ENCODE measurements around the gene NCOA7. TPM values are rescaled to one million over a fixed set of nuclear protein-coding genes. Genes with fewer than 3 reads are reported as not detected.

The NCOA7 gene, protein sequence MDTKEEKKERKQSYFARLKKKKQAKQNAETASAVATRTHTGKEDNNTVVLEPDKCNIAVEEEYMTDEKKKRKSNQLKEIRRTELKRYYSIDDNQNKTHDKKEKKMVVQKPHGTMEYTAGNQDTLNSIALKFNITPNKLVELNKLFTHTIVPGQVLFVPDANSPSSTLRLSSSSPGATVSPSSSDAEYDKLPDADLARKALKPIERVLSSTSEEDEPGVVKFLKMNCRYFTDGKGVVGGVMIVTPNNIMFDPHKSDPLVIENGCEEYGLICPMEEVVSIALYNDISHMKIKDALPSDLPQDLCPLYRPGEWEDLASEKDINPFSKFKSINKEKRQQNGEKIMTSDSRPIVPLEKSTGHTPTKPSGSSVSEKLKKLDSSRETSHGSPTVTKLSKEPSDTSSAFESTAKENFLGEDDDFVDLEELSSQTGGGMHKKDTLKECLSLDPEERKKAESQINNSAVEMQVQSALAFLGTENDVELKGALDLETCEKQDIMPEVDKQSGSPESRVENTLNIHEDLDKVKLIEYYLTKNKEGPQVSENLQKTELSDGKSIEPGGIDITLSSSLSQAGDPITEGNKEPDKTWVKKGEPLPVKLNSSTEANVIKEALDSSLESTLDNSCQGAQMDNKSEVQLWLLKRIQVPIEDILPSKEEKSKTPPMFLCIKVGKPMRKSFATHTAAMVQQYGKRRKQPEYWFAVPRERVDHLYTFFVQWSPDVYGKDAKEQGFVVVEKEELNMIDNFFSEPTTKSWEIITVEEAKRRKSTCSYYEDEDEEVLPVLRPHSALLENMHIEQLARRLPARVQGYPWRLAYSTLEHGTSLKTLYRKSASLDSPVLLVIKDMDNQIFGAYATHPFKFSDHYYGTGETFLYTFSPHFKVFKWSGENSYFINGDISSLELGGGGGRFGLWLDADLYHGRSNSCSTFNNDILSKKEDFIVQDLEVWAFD
- 100 to 1,000 TPM in 1 of 5 donors, 10 to 100 TPM in 3, 1 to 10 TPM in 1; 1.2 to 131 (median 27.5) TPM for total RNA-seq
- polyA plus RNA-seq: 10 to 100 TPM; 13.7 to 26.0 (median 17.6) TPM
- long read RNA-seq, donor 1, partial matches to known transcripts: 0 of 2 reads
- long read RNA-seq, donor 1, other reads (novel, unspliced or antisense): 0 of 2 reads
- long read RNA-seq, donor 2, partial matches to known transcripts: 9 of 15 reads
- long read RNA-seq, donor 2, other reads (novel, unspliced or antisense): 0 of 15 reads
- long read RNA-seq, donor 3, partial matches to known transcripts: 11 of 16 reads
- long read RNA-seq, donor 3, other reads (novel, unspliced or antisense): 0 of 16 reads
- long read RNA-seq, donor 4: 0 reads
- long read RNA-seq, donor 5, full-length matches to known transcripts: 6 of 22 reads
- long read RNA-seq, donor 5, partial matches to known transcripts: 16 of 22 reads
- long read RNA-seq, donor 5, other reads (novel, unspliced or antisense): 0 of 22 reads
- long read RNA-seq, donor 6, full-length matches to known transcripts: 5 of 25 reads
- long read RNA-seq, donor 6, partial matches to known transcripts: 20 of 25 reads
- long read RNA-seq, donor 6, other reads (novel, unspliced or antisense): 0 of 25 reads
- long read RNA-seq, donor 7, transcript NCOA7-208 (6 exons, 3,133 nt): major isoform, 6 of 18 reads
- long read RNA-seq, donor 7, partial matches to known transcripts: 11 of 18 reads
- long read RNA-seq, donor 7, other reads (novel, unspliced or antisense): 0 of 18 reads
- long read RNA-seq, donor 8, full-length matches to known transcripts: 14 of 14 reads
- long read RNA-seq, donor 8, partial matches to known transcripts: 0 of 14 reads
- long read RNA-seq, donor 8, other reads (novel, unspliced or antisense): 0 of 14 reads
- long read RNA-seq, donor 9, partial matches to known transcripts: 0 of 1 reads
- long read RNA-seq, donor 9, other reads (novel, unspliced or antisense): 0 of 1 reads
- long read RNA-seq, donor 10, full-length matches to known transcripts: 11 of 29 reads
- long read RNA-seq, donor 10, partial matches to known transcripts: 18 of 29 reads
- long read RNA-seq, donor 10, other reads (novel, unspliced or antisense): 0 of 29 reads

DNA sequence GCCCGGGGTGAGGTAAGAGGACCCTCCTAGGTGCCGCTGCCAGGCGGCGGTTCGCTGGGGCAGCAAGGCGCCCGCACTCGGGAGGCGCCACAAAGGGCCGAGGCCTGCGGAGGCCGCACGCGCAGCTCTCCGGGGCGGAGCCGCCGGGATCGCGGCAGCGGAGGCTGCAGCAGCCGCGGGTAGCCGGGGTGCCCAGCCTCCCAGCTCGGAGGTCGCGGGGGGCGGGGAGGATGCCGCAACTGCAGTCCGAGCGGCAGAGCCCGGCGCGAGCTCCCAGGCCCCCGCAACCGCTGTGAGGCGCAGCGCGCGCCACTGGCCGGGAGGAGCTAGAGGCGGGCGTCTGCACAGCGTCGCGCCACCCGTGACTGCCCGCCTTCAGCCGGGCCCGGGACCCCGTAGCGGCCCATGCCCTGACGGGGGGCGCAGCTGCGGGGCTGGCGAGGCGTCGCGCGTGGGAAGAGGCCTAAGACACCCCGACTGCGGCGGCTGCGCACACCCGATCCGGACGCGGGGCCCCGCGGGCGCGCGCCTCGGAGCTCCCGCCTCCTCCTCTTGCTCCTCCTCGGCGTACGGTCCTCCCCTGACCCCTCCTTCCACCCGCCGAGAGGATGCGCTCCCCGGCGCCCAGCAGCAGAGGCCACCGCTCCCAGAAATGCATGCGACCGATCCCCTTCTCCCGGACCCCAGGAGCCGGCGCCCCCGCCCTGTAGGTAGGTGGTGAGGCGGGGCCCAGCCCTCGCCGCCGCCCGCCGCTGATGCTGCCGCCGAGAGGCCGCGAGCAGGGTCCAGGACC, at the start of gene NCOA7:
NCOA7 (plus strand) TSS at position 603 of the 793 bp plus-strand sequence. CDS start 24,395 bp downstream, outside the sequence.
- TF ChIP-seq POLR2A (IDR thresholded peaks at IDR 0.05) (peak in 1 of 4 donors; percentile 64), EP300 (IDR thresholded peaks at IDR 0.05) (no peak), POLR2AphosphoS5 (IDR thresholded peaks at IDR 0.05) (peak; percentile 27 to 79 (median 76))
- TF ChIP-seq, protein P1, sequence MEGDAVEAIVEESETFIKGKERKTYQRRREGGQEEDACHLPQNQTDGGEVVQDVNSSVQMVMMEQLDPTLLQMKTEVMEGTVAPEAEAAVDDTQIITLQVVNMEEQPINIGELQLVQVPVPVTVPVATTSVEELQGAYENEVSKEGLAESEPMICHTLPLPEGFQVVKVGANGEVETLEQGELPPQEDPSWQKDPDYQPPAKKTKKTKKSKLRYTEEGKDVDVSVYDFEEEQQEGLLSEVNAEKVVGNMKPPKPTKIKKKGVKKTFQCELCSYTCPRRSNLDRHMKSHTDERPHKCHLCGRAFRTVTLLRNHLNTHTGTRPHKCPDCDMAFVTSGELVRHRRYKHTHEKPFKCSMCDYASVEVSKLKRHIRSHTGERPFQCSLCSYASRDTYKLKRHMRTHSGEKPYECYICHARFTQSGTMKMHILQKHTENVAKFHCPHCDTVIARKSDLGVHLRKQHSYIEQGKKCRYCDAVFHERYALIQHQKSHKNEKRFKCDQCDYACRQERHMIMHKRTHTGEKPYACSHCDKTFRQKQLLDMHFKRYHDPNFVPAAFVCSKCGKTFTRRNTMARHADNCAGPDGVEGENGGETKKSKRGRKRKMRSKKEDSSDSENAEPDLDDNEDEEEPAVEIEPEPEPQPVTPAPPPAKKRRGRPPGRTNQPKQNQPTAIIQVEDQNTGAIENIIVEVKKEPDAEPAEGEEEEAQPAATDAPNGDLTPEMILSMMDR (IDR thresholded peaks at IDR 0.05): no peak
- Histone ChIP-seq H3K36me3 (no peaks in the 10 kb centered on the region), H3K4me3 (peak within 1 kb of the TSS; percentile 81 to 97 (median 88)), H3K27ac (peak within 1 kb of the TSS; percentile 92 to 98 (median 96)), H3K4me1 (peaks cover 17 to 63% (median 32%) of the 10 kb centered on the region in 4 donors), H3K9me3 (no peaks in the 10 kb centered on the region), H3K27me3 (no peaks in the 10 kb centered on the region)
- intact Hi-C loops (cut with DNase I; ENCODE audit: low total_unique reads): no loop called here
- peak; percentile 75 to 95 for DNase-seq
- 0 to 1% (median 0%) methylated on average over 10 to 100 of the region's 100 CpGs for WGBS, 5 donors

DNA sequence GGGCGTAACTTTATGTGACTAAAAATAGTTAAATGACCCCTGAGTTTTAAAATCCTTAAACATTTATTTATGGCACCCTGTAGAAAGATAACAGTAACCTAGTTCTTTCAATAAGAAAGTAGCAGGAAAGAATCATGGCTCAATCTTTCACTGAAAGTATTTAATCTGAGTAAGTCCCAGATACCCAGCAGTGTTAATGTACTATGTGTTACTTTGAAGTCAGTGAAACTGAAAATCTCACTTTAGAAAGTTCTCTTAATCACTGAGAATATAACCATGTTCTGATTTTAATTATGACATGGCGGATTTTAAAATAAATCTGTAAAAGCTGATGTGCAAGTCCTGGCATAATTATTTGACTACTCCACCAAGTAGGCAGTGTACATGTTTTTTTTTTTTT, 49.4 kb upstream of the NCOA7 start:
- WGBS, 5 donors: 86 to 93% (median 91%) methylated on average over 2 of the region's 2 CpGs
- DNase-seq: no peak
- H3K36me3 ChIP-seq: no peaks in the 10 kb centered on the region
- H3K27ac ChIP-seq: no peak overlapping the region
- peaks cover 0 to 21% (median 14%) of the 10 kb centered on the region in 3 donors for H3K27me3 ChIP-seq
- H3K4me3 ChIP-seq: no peak overlapping the region
- intact Hi-C loops (cut with DNase I; ENCODE audit: low total_unique reads): no loop called here
- H3K9me3 ChIP-seq: no peaks in the 10 kb centered on the region
- H3K4me1 ChIP-seq: peaks cover 0 to 8% (median 1%) of the 10 kb centered on the region in 4 donors
- TF ChIP-seq EP300 (IDR thresholded peaks at IDR 0.05) (no peak), POLR2AphosphoS5 (IDR thresholded peaks at IDR 0.05) (no peak), POLR2A (IDR thresholded peaks at IDR 0.05) (no peak)
- TF ChIP-seq, protein P1 (IDR thresholded peaks at IDR 0.05): no peak

DNA sequence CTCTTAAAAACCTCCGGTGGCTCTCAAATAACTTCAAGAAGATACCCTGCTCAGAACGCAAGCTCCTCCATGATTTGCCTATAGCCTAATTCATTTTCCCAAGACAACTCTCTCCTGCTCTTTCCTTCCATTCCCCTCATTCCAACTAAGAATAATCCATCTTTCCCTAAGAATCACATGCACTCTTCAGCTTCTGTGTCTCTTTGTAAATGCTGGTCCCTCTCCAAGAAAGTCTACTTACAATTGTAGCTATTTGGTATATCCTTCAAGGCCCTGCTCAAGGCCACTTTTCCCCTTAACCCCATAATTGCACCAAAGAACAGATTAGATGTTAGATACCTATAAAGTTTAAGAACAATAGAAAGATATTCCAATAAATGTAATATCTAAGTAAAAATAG, 48.7 kb upstream of the NCOA7 start:
- Histone ChIP-seq H3K27ac (no peak overlapping the region), H3K4me3 (no peak overlapping the region), H3K9me3 (no peaks in the 10 kb centered on the region), H3K36me3 (no peaks in the 10 kb centered on the region), H3K4me1 (peaks cover 0 to 14% (median 6%) of the 10 kb centered on the region in 4 donors), H3K27me3 (peaks cover 0 to 28% (median 20%) of the 10 kb centered on the region in 3 donors)
- intact Hi-C loops (cut with DNase I; ENCODE audit: low total_unique reads): no loop called here
- TF ChIP-seq POLR2A (IDR thresholded peaks at IDR 0.05): no peak
- no peak for TF ChIP-seq POLR2AphosphoS5 (IDR thresholded peaks at IDR 0.05)
- no peak for TF ChIP-seq EP300 (IDR thresholded peaks at IDR 0.05)
- TF ChIP-seq, protein P1 (IDR thresholded peaks at IDR 0.05): no peak
- no peak for DNase-seq
- WGBS, 5 donors: 88 to 98% (median 92%) methylated on average over 2 of the region's 2 CpGs

Data from stomach (tissue), 19 donors.